WI38 (cell line): ENCODE data around the gene PTPN18.

Experiments used
- H3K4me3 ChIP-seq: 2 replicates; pipeline ENCODE4 v1.5.1; 2011; ENCODE audit warnings: low read depth, mild to moderate bottlenecking, control low read depth, low read length
- CTCF ChIP-seq: IDR thresholded peaks from 2 replicates; pipeline ENCODE4 v1.5.1; 2012; ENCODE audit warnings: low read depth, mild to moderate bottlenecking, control low read depth, low read length

PTPN18 gene

DNA sequence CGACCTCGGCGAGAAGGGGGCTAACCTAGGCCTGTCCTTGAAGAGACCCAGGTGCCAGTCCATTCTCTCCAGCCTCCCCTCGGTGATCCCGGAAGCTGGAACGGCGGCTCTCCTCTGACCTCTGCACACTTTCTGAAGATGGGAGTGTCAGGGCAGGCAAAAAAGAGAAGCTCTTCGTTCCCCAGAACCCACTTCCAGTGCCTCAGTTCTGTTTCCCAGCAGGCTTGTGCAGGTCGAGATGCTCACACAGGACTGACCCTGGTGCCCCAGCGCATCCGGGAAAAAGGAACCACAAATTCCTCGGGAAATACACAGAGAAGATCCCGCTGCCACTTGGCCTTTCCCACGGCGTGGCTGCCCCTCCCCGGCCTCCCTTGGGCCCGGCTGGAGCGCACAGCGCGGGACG lies 681 bp upstream of the PTPN18 start:
- H3K4me3 ChIP-seq, result peak overlapping the region; percentile 63
- no peak for TF ChIP-seq CTCF

DNA sequence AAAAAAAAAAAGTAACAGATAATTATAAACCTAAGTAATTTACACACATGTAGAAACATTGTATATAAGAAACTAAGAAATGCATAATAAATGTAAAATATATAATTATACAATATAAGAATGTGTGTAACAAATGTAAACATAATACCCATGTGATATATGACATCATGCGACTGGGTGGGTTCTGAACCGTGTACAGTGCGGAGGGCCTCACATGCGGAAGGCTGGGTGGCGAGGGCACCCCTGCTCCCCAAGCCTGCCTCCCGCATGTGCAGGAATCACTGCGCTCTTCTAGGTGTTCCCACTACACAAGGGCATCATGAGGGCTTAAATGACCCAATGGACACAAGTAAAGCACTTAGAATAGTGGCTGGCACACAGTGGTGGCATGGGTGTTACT lies 2.0 kb downstream of the PTPN18 start:
- H3K4me3 ChIP-seq, result no peak overlapping the region
- TF ChIP-seq CTCF, result no peak

DNA sequence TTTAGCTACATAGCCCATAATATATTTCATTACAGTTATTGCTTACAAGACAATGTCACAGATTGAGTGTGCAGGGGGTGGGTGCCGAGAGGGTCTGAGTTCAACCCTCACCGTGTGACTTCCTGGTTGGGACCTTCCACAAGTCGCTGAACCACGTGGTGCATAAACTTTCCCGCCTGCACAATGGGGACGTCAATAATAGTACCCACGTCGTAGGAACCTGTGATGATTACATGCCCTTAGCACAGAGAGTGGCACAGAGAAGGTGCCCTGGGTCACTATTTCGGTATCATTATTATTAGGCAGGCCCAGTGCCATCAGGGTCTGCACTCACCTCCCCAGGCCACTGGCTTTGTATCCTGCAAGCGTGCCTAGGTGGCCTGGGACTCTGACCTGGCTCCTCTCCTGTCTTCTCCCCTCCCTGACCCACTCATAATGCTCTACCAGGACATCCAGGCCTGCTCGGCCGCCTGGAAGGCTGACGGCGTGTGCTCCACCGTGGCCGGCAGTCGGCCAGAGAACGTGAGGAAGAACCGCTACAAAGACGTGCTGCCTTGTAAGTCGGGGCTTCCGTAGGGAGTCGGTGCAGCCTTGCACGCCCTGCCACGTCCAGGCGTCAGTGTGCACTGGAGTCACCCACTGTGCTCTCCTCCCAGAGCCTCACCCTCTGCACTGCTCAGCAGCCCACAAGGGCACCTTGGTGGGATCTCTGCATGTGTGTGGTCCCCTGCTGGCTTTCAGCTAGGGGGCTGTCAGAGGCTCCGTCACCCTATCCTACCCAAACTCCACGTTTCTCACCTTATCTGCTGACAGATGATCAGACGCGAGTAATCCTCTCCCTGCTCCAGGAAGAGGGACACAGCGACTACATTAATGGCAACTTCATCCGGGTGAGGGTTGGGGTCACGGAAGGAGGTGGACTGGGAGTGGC lies 2.8 kb downstream of the PTPN18 start:
- no peak overlapping the region for H3K4me3 ChIP-seq
- TF ChIP-seq CTCF, result no peak

DNA sequence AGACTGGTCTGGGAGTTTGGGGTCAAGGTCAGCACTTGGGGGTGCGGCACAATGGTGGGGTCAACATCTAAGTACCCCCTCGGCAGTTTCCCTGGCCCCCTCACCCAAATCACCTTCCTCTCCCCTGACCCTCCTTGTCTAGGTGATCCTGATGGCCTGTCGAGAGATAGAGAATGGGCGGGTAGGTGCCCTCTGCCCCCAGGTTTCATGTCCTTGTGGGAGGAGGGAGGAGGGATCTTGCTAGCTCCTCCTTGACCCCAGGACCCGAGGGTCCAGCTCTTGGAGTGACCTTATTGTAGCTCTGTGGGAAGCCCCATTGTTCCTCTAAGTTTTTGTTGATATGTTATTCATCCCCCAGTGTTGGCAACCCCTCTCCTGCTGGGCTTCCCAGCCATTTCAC lies 3.6 kb downstream of the PTPN18 start:
- H3K4me3 ChIP-seq, result no peak overlapping the region
- no peak for TF ChIP-seq CTCF

- no peak overlapping the region for H3K4me3 ChIP-seq
- TF ChIP-seq CTCF, result no peak
Observed at GRCh38 chr2:130363479-130363878, 7.6 kb downstream of the PTPN18 start.

GRCh38 chr2:130365075-130365474 lies 9.2 kb downstream of the PTPN18 start:
- no peak overlapping the region for H3K4me3 ChIP-seq
- TF ChIP-seq CTCF, result no peak

- no peak for TF ChIP-seq CTCF
- H3K4me3 ChIP-seq, result no peak overlapping the region
Observed at GRCh38 chr2:130365963-130366362, 10.1 kb downstream of the PTPN18 start.
